Measurements from ENCODE around the gene OGG1. TPM values are rescaled to one million over a fixed set of nuclear protein-coding genes. Genes with fewer than 3 reads are reported as not detected.

OGG1 gene
- total RNA-seq, 3 donors from 2014 or later, result 25.2 to 30.5 (median 28.8) TPM

DNA sequence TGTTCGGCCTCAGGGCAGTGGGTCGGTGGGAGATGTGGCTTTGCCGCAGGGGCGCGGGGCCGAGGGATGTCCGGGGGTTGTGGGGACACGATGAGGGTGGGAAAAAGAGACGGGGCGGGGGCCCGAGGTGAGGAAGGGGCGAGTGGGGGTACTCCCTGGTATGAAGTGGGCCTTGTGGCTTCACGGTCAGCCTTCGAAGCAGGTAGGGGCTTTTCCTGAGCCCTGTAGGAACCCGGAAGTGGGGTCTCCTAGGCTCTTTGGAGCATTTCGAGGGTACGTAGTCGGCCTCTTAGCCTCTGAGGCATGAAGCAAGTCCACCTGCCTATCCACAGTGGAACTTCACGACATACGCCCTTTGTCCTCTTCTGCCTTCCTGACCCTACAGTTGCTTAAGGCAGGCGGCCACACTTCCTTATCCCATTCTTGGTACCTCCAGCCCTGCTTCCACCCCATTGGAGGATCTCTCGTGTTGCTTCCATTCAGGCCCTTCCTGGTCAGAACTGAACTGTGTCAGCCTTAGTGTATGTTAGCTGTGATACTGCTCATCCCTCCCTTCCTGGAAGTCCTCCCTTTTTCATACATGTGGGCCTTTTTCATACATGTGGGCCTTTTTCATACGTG, 43.5 kb downstream of the OGG1 start:
- Mint-ChIP-seq H3K27me3 (ENCODE audit: low read depth) (no peaks in the 10 kb centered on the region), H3K36me3 (ENCODE audit: insufficient read depth) (peaks cover 37% of the 10 kb centered on the region), H3K9me3 (no peaks in the 10 kb centered on the region), H3K4me1 (ENCODE audit: low read depth) (peaks cover 67% of the 10 kb centered on the region), H3K4me3 (peak overlapping the region; percentile 97)
- DNase-seq, result no peak
- peak; percentile 16 to 25 for ATAC-seq

DNA sequence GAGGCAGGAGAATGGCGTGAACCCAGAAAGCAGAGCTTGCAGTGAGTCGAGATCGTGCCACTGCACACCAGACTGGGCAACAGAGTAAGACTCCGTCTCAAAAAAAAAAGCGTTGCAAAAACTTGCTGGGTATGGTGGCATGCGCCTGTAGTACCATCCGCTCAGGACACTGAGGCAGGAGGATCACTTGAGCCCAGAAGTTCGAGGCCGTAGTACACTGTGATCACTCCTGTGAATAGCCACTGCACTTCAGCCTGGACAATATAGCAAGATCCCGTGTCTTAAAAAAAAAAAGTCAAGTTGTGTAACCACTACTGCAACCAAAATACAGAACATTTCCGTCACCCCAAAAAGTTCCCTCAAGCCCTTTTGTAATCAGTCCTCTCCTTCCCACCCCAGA, 44.6 kb downstream of the OGG1 start:
- Mint-ChIP-seq H3K27me3 (ENCODE audit: low read depth) (no peaks in the 10 kb centered on the region), H3K9me3 (no peaks in the 10 kb centered on the region), H3K4me3 (peak overlapping the region; percentile 97), H3K4me1 (ENCODE audit: low read depth) (peaks cover 63% of the 10 kb centered on the region), H3K36me3 (ENCODE audit: insufficient read depth) (peaks cover 33% of the 10 kb centered on the region)
- ATAC-seq, result no peak
- no peak for DNase-seq

DNA sequence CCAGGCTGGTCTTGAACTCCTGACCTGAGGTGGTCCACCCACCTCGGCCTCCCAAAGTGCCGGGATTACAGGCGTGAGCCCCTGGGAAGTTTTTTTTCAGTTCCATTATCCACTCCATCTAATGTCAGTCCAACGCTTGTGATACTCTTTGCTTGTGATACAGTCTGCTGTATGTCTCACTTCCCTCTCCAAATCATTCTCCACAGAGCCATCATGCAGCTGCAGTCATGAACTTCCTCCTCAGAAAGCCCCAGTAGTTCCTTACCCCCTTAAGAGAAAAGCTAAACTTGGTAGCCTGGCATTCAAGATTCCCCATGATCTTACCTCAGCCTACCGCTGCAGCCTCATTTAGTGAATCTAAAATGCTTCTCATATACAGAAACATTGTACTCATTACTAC, 45.5 kb downstream of the OGG1 start:
- peaks cover 32% of the 10 kb centered on the region for H3K36me3 Mint-ChIP-seq (ENCODE audit: insufficient read depth)
- H3K4me1 Mint-ChIP-seq (ENCODE audit: low read depth), result peaks cover 55% of the 10 kb centered on the region
- DNase-seq (no peak), ATAC-seq (no peak)
- H3K27me3 Mint-ChIP-seq (ENCODE audit: low read depth), result no peaks in the 10 kb centered on the region
- H3K9me3 Mint-ChIP-seq, result no peaks in the 10 kb centered on the region
- peak overlapping the region; percentile 74 for H3K4me3 Mint-ChIP-seq

DNA sequence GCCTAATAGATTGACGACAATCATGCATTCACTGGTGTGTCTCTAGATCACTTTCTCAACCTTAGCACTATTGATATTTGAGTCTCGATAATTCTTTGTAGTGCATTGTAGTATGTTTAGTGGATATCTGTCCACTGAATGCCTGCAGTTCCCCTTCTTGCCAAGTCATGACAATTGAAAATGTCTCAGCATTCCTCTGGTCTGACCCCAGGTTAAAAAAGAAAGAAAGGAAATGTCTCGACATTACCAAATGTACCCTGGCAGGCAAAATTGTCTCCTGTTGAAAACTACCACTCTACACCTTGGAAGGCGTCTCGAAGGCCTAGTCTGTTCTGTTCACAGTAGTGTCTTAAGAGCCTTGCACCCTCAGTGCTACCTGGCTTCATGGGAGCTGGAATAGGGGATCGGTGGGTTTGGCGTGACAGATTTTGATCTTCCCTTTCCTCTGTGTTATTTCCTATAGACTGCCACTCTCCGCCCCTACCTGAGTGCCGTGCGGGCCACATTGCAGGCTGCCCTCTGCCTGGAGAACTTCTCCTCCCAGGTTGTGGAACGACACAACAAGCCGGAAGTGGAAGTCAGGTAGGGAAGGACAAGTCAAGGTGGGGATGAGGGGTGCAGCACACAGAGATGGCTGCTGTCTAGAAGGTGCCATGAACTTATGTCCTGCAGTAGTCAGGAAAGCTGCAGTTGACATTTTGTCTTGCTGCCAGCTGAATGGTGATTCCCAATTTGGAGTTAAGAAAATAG, 47.6 kb downstream of the OGG1 start:
- Mint-ChIP-seq H3K9me3 (no peaks in the 10 kb centered on the region), H3K4me3 (no peak overlapping the region), H3K36me3 (ENCODE audit: insufficient read depth) (peaks cover 34% of the 10 kb centered on the region), H3K4me1 (ENCODE audit: low read depth) (peaks cover 37% of the 10 kb centered on the region), H3K27me3 (ENCODE audit: low read depth) (no peaks in the 10 kb centered on the region)
- no peak for DNase-seq
- no peak for ATAC-seq

DNA sequence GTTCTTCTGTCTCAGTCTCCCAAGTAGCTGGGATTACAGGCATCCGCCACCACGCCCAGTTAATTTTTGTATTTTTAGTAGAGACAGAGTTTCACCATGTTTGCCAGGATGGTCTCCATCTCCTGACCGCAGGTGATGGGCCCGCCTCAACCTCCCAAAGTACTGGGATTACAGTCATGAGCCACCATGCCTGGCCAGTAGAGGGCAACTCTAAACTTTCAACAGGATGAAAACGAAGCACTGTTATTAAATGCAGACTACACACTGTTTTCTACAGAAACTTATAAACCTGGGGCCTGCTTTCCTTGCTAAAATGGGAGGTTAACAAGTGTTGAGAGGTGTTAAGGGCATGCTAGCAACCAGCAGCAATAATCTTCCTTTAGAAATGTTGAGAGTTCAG, 50.8 kb downstream of the OGG1 start:
- no peak for DNase-seq
- Mint-ChIP-seq H3K36me3 (ENCODE audit: insufficient read depth) (peaks cover 40% of the 10 kb centered on the region), H3K4me3 (no peak overlapping the region), H3K4me1 (ENCODE audit: low read depth) (peaks cover 25% of the 10 kb centered on the region), H3K27me3 (ENCODE audit: low read depth) (no peaks in the 10 kb centered on the region), H3K9me3 (no peaks in the 10 kb centered on the region)
- no peak for ATAC-seq

DNA sequence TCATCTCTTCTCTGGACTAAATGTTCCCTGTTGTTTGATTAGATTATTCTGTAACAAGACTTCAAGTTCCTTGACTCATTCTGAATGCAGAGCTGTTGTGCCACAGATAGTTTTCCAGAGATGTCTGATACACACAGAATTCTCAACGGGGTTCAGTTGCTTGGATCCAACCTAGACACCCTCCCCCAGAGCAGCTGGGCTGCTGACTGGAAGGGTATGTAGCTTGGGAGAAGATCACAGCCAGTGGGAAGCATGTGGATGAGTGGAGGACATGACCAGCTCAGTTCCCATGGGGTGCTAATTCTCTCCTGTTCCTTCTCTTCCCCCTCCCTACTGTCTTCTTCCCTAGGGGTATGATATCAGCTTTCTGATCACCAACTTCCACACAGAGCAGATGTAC, 53.7 kb downstream of the OGG1 start:
- no peak overlapping the region for H3K4me3 Mint-ChIP-seq
- no peaks in the 10 kb centered on the region for H3K27me3 Mint-ChIP-seq (ENCODE audit: low read depth)
- H3K36me3 Mint-ChIP-seq (ENCODE audit: insufficient read depth), result peaks cover 39% of the 10 kb centered on the region
- DNase-seq, result no peak
- no peaks in the 10 kb centered on the region for H3K9me3 Mint-ChIP-seq
- ATAC-seq, result no peak
- H3K4me1 Mint-ChIP-seq (ENCODE audit: low read depth), result peaks cover 18% of the 10 kb centered on the region

DNA sequence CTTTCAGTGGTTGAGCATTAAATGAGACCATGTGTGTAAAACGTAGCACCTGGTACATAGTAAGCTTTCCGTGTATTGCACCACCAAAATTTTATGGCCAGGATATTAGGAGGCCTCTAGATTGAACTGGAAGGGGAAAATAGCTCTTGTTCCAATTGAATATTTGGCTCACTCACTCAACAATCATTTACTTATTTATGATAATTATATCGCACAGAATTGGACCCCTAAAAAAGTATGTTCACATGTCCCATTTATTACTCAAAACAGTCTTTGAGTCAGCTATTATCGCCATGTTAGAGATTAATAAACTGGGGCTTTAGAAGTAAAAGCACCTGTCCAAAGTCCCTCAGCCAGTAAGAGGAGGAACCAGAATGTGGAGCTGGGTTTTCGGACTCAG, 55.2 kb downstream of the OGG1 start:
- Mint-ChIP-seq H3K9me3 (no peaks in the 10 kb centered on the region), H3K36me3 (ENCODE audit: insufficient read depth) (peaks cover 36% of the 10 kb centered on the region), H3K27me3 (ENCODE audit: low read depth) (no peaks in the 10 kb centered on the region), H3K4me1 (ENCODE audit: low read depth) (peaks cover 30% of the 10 kb centered on the region), H3K4me3 (no peak overlapping the region)
- ATAC-seq (no peak), DNase-seq (no peak)

DNA sequence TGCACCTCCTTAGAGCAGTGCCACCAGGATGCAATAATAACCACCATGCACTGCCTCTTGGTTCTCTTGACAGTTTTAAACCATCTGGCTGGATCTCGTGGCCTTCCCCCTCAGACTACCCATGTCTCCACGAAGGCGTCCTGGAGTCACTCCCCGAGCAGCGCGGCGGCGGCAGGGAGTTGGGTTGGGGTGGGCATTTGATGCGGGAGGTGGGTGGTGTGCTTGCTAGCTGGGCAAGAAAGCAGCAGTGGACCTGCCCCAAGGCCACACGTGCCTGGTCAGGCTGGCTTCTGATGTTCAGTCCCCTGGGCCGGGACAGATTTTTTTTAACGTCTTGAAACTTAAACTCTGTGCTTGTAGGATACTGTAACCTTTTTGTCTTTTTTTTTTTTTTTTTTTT, 56.4 kb downstream of the OGG1 start:
- ATAC-seq, result no peak
- Mint-ChIP-seq H3K27me3 (ENCODE audit: low read depth) (no peaks in the 10 kb centered on the region), H3K4me1 (ENCODE audit: low read depth) (peaks cover 40% of the 10 kb centered on the region), H3K36me3 (ENCODE audit: insufficient read depth) (peaks cover 29% of the 10 kb centered on the region), H3K4me3 (no peak overlapping the region), H3K9me3 (no peaks in the 10 kb centered on the region)
- no peak for DNase-seq

Other genes with a start within 250 kb of the OGG1 start
- not detected for gene LHFPL4, start 196.1 kb upstream of the OGG1 start, total RNA-seq
- 10 to 100 TPM; 42.5 to 47.6 (median 44.1) TPM for gene MTMR14, start 100.4 kb upstream of the OGG1 start, total RNA-seq
- under 1 TPM in 1 of 3 donors, not detected in 2; 0.19 TPM for gene CPNE9, start 46.1 kb upstream of the OGG1 start, total RNA-seq
- gene BRPF1, start 18.2 kb upstream of the OGG1 start, total RNA-seq, result 10 to 100 TPM; 56.9 to 59.9 (median 59.8) TPM
- gene CAMK1, start 20.0 kb downstream of the OGG1 start, total RNA-seq, result 10 to 100 TPM; 15.3 to 20.7 (median 15.7) TPM
- 10 to 100 TPM; 39.3 to 42.0 (median 40.2) TPM for gene TADA3, start 42.5 kb downstream of the OGG1 start, total RNA-seq
- 100 to 1,000 TPM; 257 to 268 (median 264) TPM for gene ARPC4, start 43.1 kb downstream of the OGG1 start, total RNA-seq
- gene TTLL3, start 60.3 kb downstream of the OGG1 start, total RNA-seq, result 10 to 100 TPM in 2 of 3 donors, 1 to 10 TPM in 1; 9.2 to 13.5 (median 11.1) TPM
- 10 to 100 TPM; 56.5 to 70.3 (median 69.0) TPM for gene RPUSD3, start 94.1 kb downstream of the OGG1 start, total RNA-seq
- gene CIDEC, start 130.3 kb downstream of the OGG1 start, total RNA-seq, result not detected
- gene JAGN1, start 140.7 kb downstream of the OGG1 start, total RNA-seq, result 10 to 100 TPM; 39.2 to 42.3 (median 41.2) TPM
- under 1 TPM; 0.47 to 0.73 (median 0.61) TPM for gene IL17RE, start 152.9 kb downstream of the OGG1 start, total RNA-seq
- under 1 TPM; 0.27 to 0.53 (median 0.40) TPM for gene IL17RC, start 167.1 kb downstream of the OGG1 start, total RNA-seq
- gene CRELD1, start 183.9 kb downstream of the OGG1 start, total RNA-seq, result 10 to 100 TPM; 11.0 to 15.6 (median 13.0) TPM
- gene PRRT3, start 202.5 kb downstream of the OGG1 start, total RNA-seq, result 1 to 10 TPM; 6.7 to 7.6 (median 7.5) TPM
- gene EMC3, start 236.9 kb downstream of the OGG1 start, total RNA-seq, result 10 to 100 TPM; 47.1 to 58.8 (median 47.7) TPM

Measured in activated T-cell treated with anti-CD3 and anti-CD28 coated beads, Interleukin-2, amount 50 U/mL, for 4 hours (primary cell).